Measurements from ENCODE around the gene USP17L15.
"Not testable (repeated sequence)": the region's sequence is repeated elsewhere in the genome, so short reads cannot be mapped to it uniquely, and the experiment has no call there.

USP17L15 gene

DNA sequence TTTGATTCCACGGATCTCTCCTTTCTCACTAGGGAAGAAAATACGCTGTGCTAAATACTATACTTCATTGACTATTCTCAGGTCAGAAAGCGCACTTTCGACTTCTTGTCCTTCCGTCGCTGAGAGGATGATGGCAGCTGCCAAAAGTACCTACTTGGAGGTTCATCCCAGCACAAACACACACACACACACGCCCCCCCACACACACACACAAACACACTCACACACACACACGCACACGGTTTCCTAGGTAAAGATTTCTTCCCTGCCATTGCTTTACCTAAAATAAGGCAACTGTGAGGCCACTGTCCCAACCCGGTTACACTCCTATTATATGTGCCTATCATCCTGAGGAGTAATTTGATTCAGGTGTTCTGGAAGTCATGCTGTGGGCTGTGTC, 37.5 kb downstream of the USP17L15 start:
- H3K27ac Mint-ChIP-seq; H3K4me3 Mint-ChIP-seq; H3K9me3 Mint-ChIP-seq; H3K27me3 Mint-ChIP-seq (ENCODE audit: low read depth); H3K36me3 Mint-ChIP-seq (ENCODE audit: low read depth); H3K4me1 Mint-ChIP-seq (ENCODE audit: low read depth): not testable (repeated sequence)
- peak; percentile 4 for DNase-seq (ENCODE audit: low spot score)
